Measurements from ENCODE around the gene ARMC2.
A peak's percentile ranks its signal among the peaks of the same experiment; 100 is the strongest.
"Not testable (repeated sequence)": the region's sequence is repeated elsewhere in the genome, so short reads cannot be mapped to it uniquely, and the experiment has no call there.

Gene ARMC2

GRCh38 chr6:108848116-108848868 lies at the start of gene ARMC2:
Gene ARMC2 (plus strand): TSS chr6:108848422. CDS start chr6:108854268, 5,846 bp downstream.
- peak; percentile 81 for DNase-seq (ENCODE audit: low read depth)

GRCh38 chr6:108798670-108799353 lies 49.4 kb upstream of the ARMC2 start:
- DNase-seq (ENCODE audit: low read depth) = peak; percentile 27

- no peak for DNase-seq (ENCODE audit: low read depth)
These were observed 48.9 kb upstream of the ARMC2 start for GRCh38 chr6:108799354-108799717.

DNA sequence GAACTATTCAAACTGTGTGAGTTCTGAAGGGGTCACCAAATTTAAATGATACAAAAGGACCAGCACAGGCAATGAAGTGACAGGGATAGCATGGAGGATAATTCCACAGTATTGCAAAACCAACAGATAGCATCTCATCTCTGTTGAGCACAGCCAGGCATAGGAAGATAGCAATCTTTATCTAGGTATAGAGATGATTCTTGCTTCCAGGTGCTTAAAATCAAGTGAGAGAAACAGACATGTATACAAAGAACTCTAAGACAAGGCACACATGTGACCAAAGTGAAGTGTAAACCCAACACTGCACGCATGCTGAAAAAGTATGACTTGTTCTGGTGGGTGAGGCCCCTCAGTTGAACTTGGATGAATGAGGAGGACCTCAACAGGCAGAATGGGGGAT lies 48.4 kb upstream of the ARMC2 start:
- no peak for DNase-seq (ENCODE audit: low read depth)

GRCh38 chr6:108800427-108800864 lies 47.8 kb upstream of the ARMC2 start:
- DNase-seq (ENCODE audit: low read depth) = no peak

- no peak for DNase-seq (ENCODE audit: low read depth)
These were observed 46.9 kb upstream of the ARMC2 start for GRCh38 chr6:108801366-108801765.

DNA sequence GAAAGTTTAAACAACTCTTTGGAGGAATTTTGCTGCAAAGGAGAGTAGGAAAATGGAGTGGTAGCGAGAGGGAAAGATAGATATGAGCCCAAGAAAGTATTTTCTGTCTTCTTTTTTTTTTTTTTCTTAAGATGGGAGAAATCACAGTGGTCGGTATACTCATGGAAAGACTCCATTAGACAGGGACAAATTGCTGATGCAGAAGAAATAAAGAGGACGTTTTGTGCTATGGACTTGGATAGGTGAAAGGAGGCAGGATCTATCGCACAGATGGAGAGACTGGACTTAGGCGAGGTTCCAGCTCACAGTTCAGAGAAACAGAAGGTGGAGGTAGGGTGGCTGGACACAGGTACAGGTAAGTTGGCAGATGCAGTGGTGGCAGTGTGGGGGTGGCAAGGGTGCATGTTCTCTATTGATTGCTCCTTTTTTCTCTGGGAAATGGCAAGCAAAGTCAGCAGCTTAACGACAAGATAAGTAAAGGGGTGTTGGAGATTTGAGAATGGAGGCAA lies 44.2 kb upstream of the ARMC2 start:
- DNase-seq (ENCODE audit: low read depth) = no peak

GRCh38 chr6:108804956-108805355 lies 43.3 kb upstream of the ARMC2 start:
- no peak for DNase-seq (ENCODE audit: low read depth)

- no peak for DNase-seq (ENCODE audit: low read depth)
These were observed 42.5 kb upstream of the ARMC2 start for GRCh38 chr6:108805611-108806167.

DNA sequence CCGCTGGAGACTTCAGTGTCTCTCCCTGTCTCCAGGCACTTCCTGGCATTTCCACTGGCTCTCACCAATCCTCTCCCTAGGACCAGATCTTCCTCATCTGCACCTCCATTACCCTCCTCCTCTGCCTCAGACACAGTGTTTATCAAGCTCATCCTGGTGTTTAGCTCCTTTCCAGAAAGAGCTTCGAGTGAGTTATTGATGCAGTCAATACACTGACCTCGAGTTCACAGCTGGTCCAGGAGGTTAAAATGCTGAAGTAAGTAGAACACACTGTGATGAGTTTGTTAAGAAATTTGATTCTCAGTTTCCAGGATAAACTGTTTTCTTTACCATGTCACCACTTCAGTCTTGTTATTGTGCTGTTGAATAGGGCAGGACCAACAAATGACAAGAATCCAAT lies 42.1 kb upstream of the ARMC2 start:
- no peak for DNase-seq (ENCODE audit: low read depth)

DNA sequence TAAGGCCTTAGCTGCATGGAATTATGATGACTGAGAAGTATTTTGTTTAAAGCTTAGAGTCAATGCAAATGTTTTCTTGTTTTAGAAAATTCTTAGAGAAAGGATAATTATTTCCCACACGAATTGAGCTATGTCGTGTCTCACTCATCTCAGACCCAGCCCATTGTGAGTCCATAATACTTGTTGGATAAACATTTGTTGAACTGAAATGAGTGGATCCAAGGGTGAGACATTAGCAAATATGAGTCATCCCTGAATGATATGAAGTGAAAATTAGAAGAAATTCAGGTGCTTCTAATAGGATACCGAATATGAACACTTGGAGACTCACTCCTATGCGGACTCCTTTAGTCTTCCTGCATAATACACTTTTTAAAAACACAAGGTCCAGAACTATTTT lies 41.6 kb upstream of the ARMC2 start:
- no peak for DNase-seq (ENCODE audit: low read depth)

DNA sequence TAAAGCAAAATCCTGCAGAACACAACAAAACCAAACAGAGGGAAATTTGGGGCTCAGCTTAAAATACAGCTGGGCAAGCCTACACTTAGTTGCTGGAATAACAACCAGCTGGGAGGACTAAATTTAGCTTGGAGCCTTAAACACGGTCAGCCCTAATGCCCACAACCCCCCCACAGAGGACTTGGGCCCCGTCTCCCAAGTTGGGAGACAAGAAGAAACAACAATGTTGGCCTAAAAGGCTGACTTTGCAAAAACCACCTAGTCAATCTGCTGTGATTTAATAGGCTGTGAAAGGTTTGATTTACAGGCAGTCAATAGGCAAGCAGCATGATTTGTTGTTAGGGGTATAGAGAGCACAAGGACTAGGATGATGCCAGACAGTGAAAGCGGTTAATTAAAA lies 40.3 kb upstream of the ARMC2 start:
- DNase-seq (ENCODE audit: low read depth) = no peak

- DNase-seq (ENCODE audit: low read depth) = no peak
These were observed 39.0 kb upstream of the ARMC2 start for GRCh38 chr6:108809211-108809610.

GRCh38 chr6:108810057-108810643 lies 38.1 kb upstream of the ARMC2 start:
- no peak for DNase-seq (ENCODE audit: low read depth)

- no peak for DNase-seq (ENCODE audit: low read depth)
These were observed 36.7 kb upstream of the ARMC2 start for GRCh38 chr6:108811490-108811889.

GRCh38 chr6:108813218-108813617 lies 35.0 kb upstream of the ARMC2 start:
- DNase-seq (ENCODE audit: low read depth) = not testable (repeated sequence)

DNA sequence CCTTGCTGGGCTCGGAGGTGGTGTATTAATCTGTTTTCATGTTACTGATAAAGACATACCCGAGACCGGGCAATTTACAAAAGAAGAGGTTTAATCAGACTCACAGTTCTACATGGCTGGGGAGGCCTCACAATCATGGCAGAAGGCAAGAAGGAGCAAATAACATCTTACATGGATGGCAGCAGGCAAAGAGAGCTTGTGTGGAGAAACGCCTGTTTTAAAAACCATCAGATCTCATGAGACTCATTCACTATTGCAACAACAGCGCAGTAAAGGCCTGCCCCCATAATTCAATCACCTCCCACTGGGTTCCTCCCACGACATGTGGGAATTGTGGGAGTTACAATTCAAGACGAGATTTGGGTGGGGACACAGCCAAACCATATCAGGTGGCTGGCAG lies 30.9 kb upstream of the ARMC2 start:
- not testable (repeated sequence) for DNase-seq (ENCODE audit: low read depth)

GRCh38 chr6:108820006-108820405 lies 28.2 kb upstream of the ARMC2 start:
- DNase-seq (ENCODE audit: low read depth) = no peak

DNA sequence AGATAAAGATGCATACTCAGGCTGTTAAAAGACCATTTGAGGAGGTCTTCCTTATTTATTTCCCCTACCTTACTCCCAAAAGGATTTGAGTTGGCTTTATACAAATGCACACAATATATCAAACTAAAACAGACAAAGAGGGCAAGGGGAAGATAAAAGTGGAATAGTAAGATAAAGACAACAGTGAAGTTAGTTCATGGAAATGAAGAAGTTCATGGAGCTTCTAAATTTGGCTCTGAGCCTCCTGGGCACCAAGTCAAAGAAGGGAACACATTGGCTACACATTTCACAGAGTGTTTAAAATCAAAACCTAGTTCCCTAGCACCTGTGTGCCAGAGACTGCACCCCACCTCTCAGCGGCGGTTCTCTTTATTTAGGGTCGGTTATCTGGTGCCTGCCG lies 25.8 kb upstream of the ARMC2 start:
- DNase-seq (ENCODE audit: low read depth) = no peak

- DNase-seq (ENCODE audit: low read depth) = no peak
These were observed 22.9 kb upstream of the ARMC2 start for GRCh38 chr6:108825326-108825725.

DNA sequence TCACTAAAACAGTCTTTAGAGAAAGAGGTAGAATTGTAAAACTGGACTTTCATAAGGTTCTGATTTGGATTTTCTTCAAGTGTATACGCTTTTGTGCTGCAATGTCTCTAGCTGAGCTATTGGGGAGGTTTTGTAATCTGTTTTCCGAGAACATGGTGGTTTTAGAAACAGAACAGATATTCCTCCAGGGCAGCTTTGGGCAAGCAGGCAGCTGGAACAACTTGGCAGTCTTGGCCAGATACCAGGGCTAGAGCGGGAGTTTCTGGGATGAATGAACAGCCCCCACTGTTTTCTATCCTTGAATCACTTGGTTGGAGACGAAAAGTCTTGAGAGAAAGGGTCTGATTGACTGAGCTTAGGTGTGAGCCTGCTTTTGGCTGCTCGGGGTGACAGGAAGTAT lies 17.1 kb upstream of the ARMC2 start:
- no peak for DNase-seq (ENCODE audit: low read depth)

DNA sequence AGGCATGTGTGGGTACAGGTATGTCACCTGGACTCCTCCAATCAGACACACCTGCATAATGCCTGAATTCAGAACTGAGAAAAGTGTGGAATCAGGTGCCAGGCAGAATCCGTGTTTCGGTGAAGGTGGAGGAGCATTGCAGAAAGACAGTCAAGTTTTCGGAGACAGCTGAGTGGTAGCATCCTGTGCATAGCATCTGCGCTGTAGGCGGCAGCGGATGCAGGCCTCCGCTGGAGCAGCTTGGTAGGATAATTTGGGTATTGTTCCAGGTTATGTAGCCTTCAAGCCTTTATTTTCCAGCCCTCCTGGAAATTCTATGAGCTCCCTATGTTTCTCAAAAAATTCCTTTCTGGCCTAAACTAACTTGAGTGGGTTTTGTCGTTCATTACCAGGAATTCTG lies 15.5 kb upstream of the ARMC2 start:
- DNase-seq (ENCODE audit: low read depth) = no peak

Measured in activated gamma-delta T cell treated with anti-CD3 and anti-CD28 coated beads, Interleukin-2, amount 50 U/mL, for 16 hours (primary cell).